HEK293 (cell line): ENCODE results near the gene PAX4.

Experiments
- EGR2 ChIP-seq: fragments of 450-650 bp; formaldehyde crosslinking; IDR thresholded peaks from 2 replicates; pipeline ENCODE4 v1.5.1; 2016; ENCODE audit warnings: low read depth, missing biosample characterization, missing genetic modification characterization
- GFI1B ChIP-seq: fragments of 450-650 bp; formaldehyde crosslinking; IDR thresholded peaks from 2 replicates; pipeline ENCODE4 v1.5.1; 2016; ENCODE audit warnings: missing biosample characterization, missing genetic modification characterization
- KLF16 ChIP-seq: fragments of 450-650 bp; formaldehyde crosslinking; IDR thresholded peaks from 2 replicates; pipeline ENCODE4 v1.5.1; 2017; ENCODE audit warnings: missing biosample characterization, missing genetic modification characterization
- MEIS1 ChIP-seq: sonication (generic); formaldehyde crosslinking; IDR thresholded peaks from 2 replicates; pipeline ENCODE4 v1.8.1; 2022; ENCODE audit warnings: missing genetic modification reagents, mild to moderate bottlenecking, borderline replicate concordance
- PRDM1 ChIP-seq: fragments of 450-650 bp; formaldehyde crosslinking; IDR thresholded peaks from 2 replicates; pipeline ENCODE4; 2016; ENCODE audit warnings: missing biosample characterization, missing genetic modification characterization
- PRDM2 ChIP-seq: fragments of 450-650 bp; formaldehyde crosslinking; IDR thresholded peaks from 2 replicates; pipeline ENCODE4 v1.5.1; 2016; ENCODE audit warnings: missing biosample characterization, missing genetic modification characterization, borderline replicate concordance
- RBAK ChIP-seq: fragments of 450-650 bp; formaldehyde crosslinking; IDR thresholded peaks from 2 replicates; pipeline ENCODE4 v1.5.1; 2016; ENCODE audit warnings: missing biosample characterization, missing genetic modification characterization
- ZBTB11 ChIP-seq: fragments of 450-650 bp; formaldehyde crosslinking; conservative IDR thresholded peaks from 2 replicates; pipeline ENCODE4 v1.5.1; 2016; ENCODE audit warnings: low read depth, missing biosample characterization, missing genetic modification characterization
- ZBTB17 ChIP-seq: fragments of 450-650 bp; formaldehyde crosslinking; IDR thresholded peaks from 2 replicates; pipeline ENCODE4 v1.5.1; 2016; ENCODE audit warnings: missing biosample characterization, missing genetic modification characterization
- ZBTB20 ChIP-seq: fragments of 450-650 bp; formaldehyde crosslinking; IDR thresholded peaks from 2 replicates; pipeline ENCODE4 v1.5.1; 2016; ENCODE audit warnings: missing biosample characterization, missing genetic modification characterization
- ZBTB26 ChIP-seq: fragments of 450-650 bp; formaldehyde crosslinking; optimal IDR thresholded peaks from 2 replicates; pipeline ENCODE3; 2016; ENCODE audit warnings: missing biosample characterization, mild to moderate bottlenecking, missing genetic modification characterization
- ZNF121 ChIP-seq: fragments of 450-650 bp; formaldehyde crosslinking; IDR thresholded peaks from 2 replicates; pipeline ENCODE4 v1.5.1; 2016; ENCODE audit warnings: missing biosample characterization, missing genetic modification characterization
- ZNF133 ChIP-seq: fragments of 450-650 bp; formaldehyde crosslinking; IDR thresholded peaks from 2 replicates; pipeline ENCODE4 v1.5.1; 2016; ENCODE audit warnings: missing biosample characterization, missing genetic modification characterization
- ZNF2 ChIP-seq: fragments of 450-650 bp; formaldehyde crosslinking; IDR thresholded peaks from 2 replicates; pipeline ENCODE4 v1.5.1; 2016; ENCODE audit warnings: missing biosample characterization, missing genetic modification characterization
- ZNF24 ChIP-seq: fragments of 450-650 bp; formaldehyde crosslinking; IDR thresholded peaks from 2 replicates; pipeline ENCODE4 v1.5.1; 2016; ENCODE audit warnings: missing biosample characterization, missing genetic modification characterization
- ZNF280D ChIP-seq: fragments of 450-650 bp; formaldehyde crosslinking; IDR thresholded peaks from 2 replicates; pipeline ENCODE4 v1.5.1; 2016; ENCODE audit warnings: missing biosample characterization, missing genetic modification characterization
- ZNF324 ChIP-seq: fragments of 450-650 bp; formaldehyde crosslinking; IDR thresholded peaks from 2 replicates; pipeline ENCODE4 v1.5.1; 2016; ENCODE audit warnings: missing biosample characterization, missing genetic modification characterization
- ZNF335 ChIP-seq: fragments of 450-650 bp; formaldehyde crosslinking; conservative IDR thresholded peaks from 2 replicates; pipeline ENCODE4 v1.5.1; 2016; ENCODE audit warnings: missing biosample characterization, missing genetic modification characterization
- ZNF433 ChIP-seq: fragments of 450-650 bp; formaldehyde crosslinking; IDR thresholded peaks from 2 replicates; pipeline ENCODE4 v1.5.1; 2016; ENCODE audit warnings: missing biosample characterization, missing genetic modification characterization, low read depth
- ZNF645 ChIP-seq: fragments of 450-650 bp; formaldehyde crosslinking; IDR thresholded peaks from 2 replicates; pipeline ENCODE4; 2016; ENCODE audit warnings: missing biosample characterization, missing genetic modification characterization
- ZNF777 ChIP-seq: fragments of 450-650 bp; formaldehyde crosslinking; IDR thresholded peaks from 2 replicates; pipeline ENCODE4 v1.5.1; 2017; ENCODE audit warnings: missing biosample characterization, missing genetic modification characterization, borderline replicate concordance
- ZNF792 ChIP-seq: fragments of 450-650 bp; formaldehyde crosslinking; IDR thresholded peaks from 2 replicates; pipeline ENCODE4 v1.5.1; 2016; ENCODE audit warnings: missing biosample characterization, missing genetic modification characterization
- ZNF843 ChIP-seq: fragments of 450-650 bp; formaldehyde crosslinking; IDR thresholded peaks from 2 replicates; pipeline ENCODE4 v1.5.1; 2016; ENCODE audit warnings: missing biosample characterization, missing genetic modification characterization
- ZSCAN30 ChIP-seq: fragments of 450-650 bp; IDR thresholded peaks from 2 replicates; pipeline ENCODE4 v1.5.1; 2018; ENCODE audit warnings: missing biosample characterization, mild to moderate bottlenecking, missing genetic modification characterization, moderate library complexity

The PAX4 gene

GRCh38 chr7:127652333-127653248, 34.6 kb upstream of the PAX4 start (continued):
- TF ChIP-seq ZBTB20 (tag by site-specific recombination) (0 out of 2 replicates have a peak, but pooled peaks have one; percentile 4), ZNF645 (no peak), ZNF335 (tag by site-specific recombination) (peak; percentile 41), ZBTB17 (tag by site-specific recombination) (peak; percentile 93), ZBTB26 (no peak), ZNF133 (tag by site-specific recombination) (0 out of 2 replicates have a peak, but pooled peaks have one; percentile 32), MEIS1 (CRISPR knock-in tag) (no peak), ZNF121 (peak; percentile 100), ZNF792 (tag by site-specific recombination) (0 out of 2 replicates have a peak, but pooled peaks have one; percentile 74), ZBTB11 (tag by site-specific recombination) (peak; percentile 24; the same call in 1 of the 2 replicates), ZNF324 (tag by site-specific recombination) (0 out of 2 replicates have a peak, but pooled peaks have one; percentile 12), PRDM2 (peak; percentile 73; the same call in 1 of the 2 replicates), KLF16 (tag by site-specific recombination) (peak; percentile 69), ZNF843 (0 out of 2 replicates have a peak, but pooled peaks have one; percentile 5), EGR2 (no peak; the same call in 1 of the 2 replicates), ZNF280D (tag by site-specific recombination) (no peak), ZNF777 (tag by site-specific recombination) (peak; percentile 83; the same call in 1 of the 2 replicates), ZNF2 (tag by site-specific recombination) (peak; percentile 89), ZNF24 (tag by site-specific recombination) (peak; percentile 17; the same call in 1 of the 2 replicates), ZSCAN30 (0 out of 2 replicates have a peak, but pooled peaks have one; percentile 28), PRDM1 (tag by site-specific recombination) (peak; percentile 56), ZNF433 (tag by site-specific recombination) (no peak), GFI1B (tag by site-specific recombination) (no peak), RBAK (tag by site-specific recombination) (no peak)
